B cell (primary cell): ENCODE results near the gene TUBA1B. TPM values are rescaled to one million over a fixed set of nuclear protein-coding genes. Genes with fewer than 3 reads are reported as not detected.
A peak's percentile ranks its signal among the peaks of the same experiment; 100 is the strongest.

Source experiments
- ATAC-seq: fragments of 200-7000 bp; cut with Tn5 transposase; one replicate; pipeline ENCODE4 v1.10.0; 2021; ENCODE audit warnings: low read depth, mild to moderate bottlenecking, moderate number of reproducible peaks, moderate library complexity
- CTCF ChIA-PET: fragments of 350-600 bp; sonication (Branson Sonifier 250); formaldehyde crosslinking; loops from one replicate; lab custom pipeline; 2021; ENCODE audit warnings: antibody characterized with exemption, inconsistent platforms; lab: Charles Lee
- POLR2A ChIA-PET: fragments of 350-600 bp; sonication (Branson Sonifier 250); formaldehyde crosslinking; loops from one replicate; lab custom pipeline; 2021; ENCODE audit warnings: antibody characterized with exemption; lab: Charles Lee
- DNase-seq: peaks from one replicate; pipeline ENCODE4 v3.0.0; 2013
- H2AFZ ChIP-seq: 2 replicates; pipeline ENCODE4 v1.6.1; 2012; ENCODE audit warnings: mild to moderate bottlenecking, low read depth, low read length; ENCODE audit not compliant: insufficient read depth, poor library complexity, severe bottlenecking
- H3K27ac ChIP-seq, 2 donors: 1 replicate in 1 of 2; 2 replicates in 1 of 2; pipeline ENCODE4 v1.5.1; 2012 to 2013; ENCODE audit warnings: low read length in 2 of 2, mild to moderate bottlenecking in 2 of 2, moderate library complexity in 1 of 2
- H3K27me3 ChIP-seq, 4 experiments: fragments of 200-600 bp in 1 of 4; sonication (generic) in 1 of 4; replicated peaks in 1 of 4; 1 replicate in 2 of 4; 2 replicates in 2 of 4; pipeline versions ENCODE4 v1.6.1 to v1.7.0; 2013 to 2016; ENCODE audit warnings: low read length in 3 of 4, mild to moderate bottlenecking in 2 of 4, mixed read lengths in 1 of 4, moderate library complexity in 1 of 4; ENCODE audit not compliant: insufficient read depth in 4 of 4, control insufficient read depth in 3 of 4; ENCODE audit errors: control extremely low read depth in 1 of 4
- H3K36me3 ChIP-seq, 2 experiments: replicated peaks in 1 of 2; 1 replicate in 1 of 2; 2 replicates in 1 of 2; pipeline versions ENCODE4 v1.6.1 to v1.7.1; 2013; ENCODE audit warnings: low read length in 1 of 2; ENCODE audit not compliant: insufficient read depth in 2 of 2, control insufficient read depth in 1 of 2; ENCODE audit errors: control extremely low read depth in 1 of 2, extremely low read depth in 1 of 2
- H3K4me1 ChIP-seq, 2 donors: fragments of 200-600 bp in 1 of 2; sonication (generic) in 1 of 2; 1 replicate in 1 of 2; 2 replicates in 1 of 2; pipeline versions ENCODE4 v1.5.1 to v1.6.1; 2013 to 2017; ENCODE audit warnings: low read length in 2 of 2; ENCODE audit not compliant: control insufficient read depth in 2 of 2, insufficient read depth in 2 of 2
- H3K4me2 ChIP-seq: replicated peaks from 2 replicates; pipeline ENCODE3; 2012; ENCODE audit warnings: mild to moderate bottlenecking, low read depth, low read length; ENCODE audit not compliant: poor library complexity, severe bottlenecking
- H3K4me3 ChIP-seq, 5 experiments: fragments of 200-600 bp in 1 of 5; sonication (generic) in 1 of 5; 1 replicate in 3 of 5; 2 replicates in 2 of 5; pipeline versions ENCODE4 v1.5.1 to v1.7.0; 2011 to 2016; ENCODE audit warnings: low read length in 4 of 5, mild to moderate bottlenecking in 4 of 5, low read depth in 2 of 5, control low read depth in 1 of 5, moderate library complexity in 1 of 5; ENCODE audit not compliant: insufficient read depth in 1 of 5; ENCODE audit errors: control extremely low read depth in 1 of 5, extremely low read depth in 1 of 5
- H3K79me2 ChIP-seq: fragments of 200-600 bp; sonication (generic); one replicate; pipeline ENCODE4 v1.6.0; 2016; ENCODE audit warnings: low read length; ENCODE audit not compliant: control insufficient read depth, insufficient read depth
- H3K9ac ChIP-seq: fragments of 200-600 bp; sonication (generic); 2 replicates; pipeline ENCODE4 v1.6.1; 2017; ENCODE audit warnings: mild to moderate bottlenecking, low read length, moderate library complexity
- H3K9me3 ChIP-seq, 3 donors: one replicate each; pipeline versions ENCODE4 v1.6.1 to v1.7.1; 2013; ENCODE audit warnings: low read length in 2 of 3; ENCODE audit not compliant: control insufficient read depth in 2 of 3, insufficient read depth in 1 of 3; ENCODE audit errors: control extremely low read depth in 1 of 3
- H4K20me1 ChIP-seq: 2 replicates; pipeline ENCODE4 v1.6.0; 2012; ENCODE audit warnings: mild to moderate bottlenecking, low read length; ENCODE audit not compliant: insufficient read depth, control insufficient read depth, poor library complexity, severe bottlenecking
- H3K27ac Mint-ChIP-seq: one replicate; pipeline ENCODE4 v1.8.0; 2021; ENCODE audit warnings: mixed read lengths
- H3K27me3 Mint-ChIP-seq: one replicate; pipeline ENCODE4 v1.8.0; 2021; ENCODE audit warnings: mixed read lengths
- H3K4me1 Mint-ChIP-seq: one replicate; pipeline ENCODE4 v1.8.0; 2021; ENCODE audit warnings: mixed read lengths
- H3K4me3 Mint-ChIP-seq: one replicate; pipeline ENCODE4 v1.8.0; 2021; ENCODE audit warnings: mixed read lengths
- H3K9me3 Mint-ChIP-seq: one replicate; pipeline ENCODE4 v1.8.0; 2022; ENCODE audit warnings: mixed read lengths; ENCODE audit not compliant: insufficient read depth
- CTCF ChIP-seq: fragments of 200-600 bp; IDR thresholded peaks from one replicate; pipeline ENCODE4 v1.8.0; 2022; ENCODE audit warnings: antibody characterized with exemption, mild to moderate bottlenecking
- EZH2 ChIP-seq: IDR thresholded peaks from 2 replicates; pipeline ENCODE4 v1.6.1; 2012; ENCODE audit warnings: borderline replicate concordance, low read depth, mild to moderate bottlenecking, moderate library complexity, low read length; ENCODE audit not compliant: insufficient read depth, poor library complexity, severe bottlenecking
- WGBS: methylation state at CpG from one replicate; pipeline ENCODE4 v1.1.5; 2013; ENCODE audit warnings: missing lambda C conversion rate; ENCODE audit not compliant: insufficient coverage; 5-methylcytosine and 5-hydroxymethylcytosine counted together
- intact Hi-C: fragments of 100-400 bp; cut with micrococcal nuclease; formaldehyde crosslinking; loops from one replicate; pipeline ENCODE4 v1.10.0; 2022
- polyA plus RNA-seq: library from polyadenylated mRNA; depleted of rRNA; stranded (reverse); fragments of >200 nt; gene quantifications from 2 replicates; pipeline ENCODE4 v1.2.3, GENCODE V29; 2012
- total RNA-seq, 2 donors: library from RNA; stranded (reverse); fragments of 120-200 nt in 1 of 2; gene quantifications; 1 replicate in 1 of 2; 2 replicates in 1 of 2; pipeline versions ENCODE4 v1.2.3 to v1.2.4, GENCODE V29; 2013 to 2022

The TUBA1B gene
- total and polyA plus RNA-seq, 2 donors (not counting 1 experiment from before 2014, with no cell fraction given) = 327 to 615 TPM

DNA sequence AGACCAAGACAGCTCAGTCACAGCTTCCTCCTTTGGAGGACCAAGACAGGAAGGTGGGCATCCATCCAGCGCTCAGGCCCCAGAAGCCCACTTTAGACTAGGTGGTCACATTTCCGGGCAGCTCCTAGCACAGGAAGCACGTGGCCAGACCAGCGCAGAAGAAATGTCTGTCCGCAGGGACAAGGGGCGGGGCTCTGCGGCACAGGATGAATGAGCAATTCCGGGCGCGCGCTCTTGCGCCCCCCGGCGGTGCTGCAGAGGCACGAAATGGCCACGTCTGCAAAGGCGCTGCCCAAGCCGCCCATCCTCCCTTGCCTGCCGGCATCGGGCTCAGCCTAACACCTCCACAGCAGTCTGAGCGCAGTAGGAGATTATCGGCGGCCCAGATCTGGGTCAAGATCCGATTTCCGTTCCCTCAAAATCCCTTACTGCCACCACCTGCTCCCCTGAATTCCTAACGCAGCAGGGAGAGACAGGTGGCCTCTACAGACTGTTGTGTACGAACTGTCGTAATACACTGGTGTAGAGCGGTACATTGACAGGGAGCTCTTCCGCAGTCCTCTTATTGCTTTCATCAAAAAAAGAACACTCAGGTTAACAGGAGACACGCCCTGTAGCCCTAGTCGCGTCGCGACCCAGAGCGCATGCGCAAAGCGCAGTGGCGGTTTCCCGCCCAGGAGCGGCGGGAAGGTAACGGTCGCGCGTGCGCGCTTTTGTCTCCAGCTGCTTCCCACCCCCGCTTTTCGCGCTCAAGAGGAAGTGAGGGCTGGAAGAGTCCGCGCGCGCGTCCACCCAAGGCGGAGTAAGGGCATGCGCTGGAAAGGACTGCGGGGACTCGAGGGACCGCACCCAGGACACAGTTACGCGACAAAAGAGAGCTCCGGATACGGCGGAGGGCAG is 794 bp downstream of the TUBA1B start:
- CTCF ChIA-PET = interaction anchor here (0.7 to 5.0 kb wide), 26 partner anchors 10 to 237 kb away, joined by 3 to 60 read pairs (median 4); partner anchors contain the start of genes KMT2D, LMBR1L, RHEBL1 and SPATS2
- TF ChIP-seq EZH2 = no peak
- TF ChIP-seq CTCF = peak; percentile 88
- under 1% methylated on average over 61 of the region's 66 CpGs for WGBS
- Mint-ChIP-seq H3K27ac (peak overlapping the region; percentile 99), H3K4me1 (peaks cover 56% of the 10 kb centered on the region), H3K27me3 (no peaks in the 10 kb centered on the region), H3K4me3 (peak overlapping the region; percentile 97), H3K9me3 (no peaks in the 10 kb centered on the region)
- peaks cover 11 to 33% of the 10 kb centered on the region in 2 experiments for H3K36me3 ChIP-seq
- intact Hi-C loops = loop anchor here (1.0 to 5.0 kb wide), 11 partner anchors 20 to 492 kb away; partner anchors contain the start of genes KMT2D, LMBR1L, PRKAG1 and PRPF40B
- peak; percentile 97 for DNase-seq
- H4K20me1 ChIP-seq = peaks cover 32% of the 10 kb centered on the region
- peak overlapping the region; percentile 99 for H3K9ac ChIP-seq
- no peaks in the 10 kb centered on the region for H3K9me3 ChIP-seq
- POLR2A ChIA-PET = interaction anchor here (0.5 to 4.9 kb wide), 17 partner anchors 9 to 236 kb away, joined by 3 to 110 read pairs (median 6); partner anchors contain the start of genes DHH, LMBR1L, RHEBL1 and TUBA1A
- peak; percentile 51 for ATAC-seq
- H3K27me3 ChIP-seq = no peaks in the 10 kb centered on the region
- peaks cover 28 to 36% of the 10 kb centered on the region in 2 donors for H3K4me1 ChIP-seq
- H2AFZ ChIP-seq = peak overlapping the region; percentile 62
- peak overlapping the region; percentile 96 for H3K4me2 ChIP-seq
- H3K27ac ChIP-seq = peak overlapping the region; percentile 93 to 98
- H3K79me2 ChIP-seq = peaks cover 33% of the 10 kb centered on the region
- H3K4me3 ChIP-seq = peak overlapping the region; percentile 94 to 100 (median 100)
